Putamen (tissue), 1 donor: ENCODE results near the gene APOL2.
"Not testable (repeated sequence)": the region's sequence is repeated elsewhere in the genome, so short reads cannot be mapped to it uniquely, and the experiment has no call there.

Experiments
- DNase-seq: peaks from one replicate; pipeline ENCODE4 v3.0.0-alpha.2; 2016; ENCODE audit warnings: low spot score

Gene APOL2

DNA sequence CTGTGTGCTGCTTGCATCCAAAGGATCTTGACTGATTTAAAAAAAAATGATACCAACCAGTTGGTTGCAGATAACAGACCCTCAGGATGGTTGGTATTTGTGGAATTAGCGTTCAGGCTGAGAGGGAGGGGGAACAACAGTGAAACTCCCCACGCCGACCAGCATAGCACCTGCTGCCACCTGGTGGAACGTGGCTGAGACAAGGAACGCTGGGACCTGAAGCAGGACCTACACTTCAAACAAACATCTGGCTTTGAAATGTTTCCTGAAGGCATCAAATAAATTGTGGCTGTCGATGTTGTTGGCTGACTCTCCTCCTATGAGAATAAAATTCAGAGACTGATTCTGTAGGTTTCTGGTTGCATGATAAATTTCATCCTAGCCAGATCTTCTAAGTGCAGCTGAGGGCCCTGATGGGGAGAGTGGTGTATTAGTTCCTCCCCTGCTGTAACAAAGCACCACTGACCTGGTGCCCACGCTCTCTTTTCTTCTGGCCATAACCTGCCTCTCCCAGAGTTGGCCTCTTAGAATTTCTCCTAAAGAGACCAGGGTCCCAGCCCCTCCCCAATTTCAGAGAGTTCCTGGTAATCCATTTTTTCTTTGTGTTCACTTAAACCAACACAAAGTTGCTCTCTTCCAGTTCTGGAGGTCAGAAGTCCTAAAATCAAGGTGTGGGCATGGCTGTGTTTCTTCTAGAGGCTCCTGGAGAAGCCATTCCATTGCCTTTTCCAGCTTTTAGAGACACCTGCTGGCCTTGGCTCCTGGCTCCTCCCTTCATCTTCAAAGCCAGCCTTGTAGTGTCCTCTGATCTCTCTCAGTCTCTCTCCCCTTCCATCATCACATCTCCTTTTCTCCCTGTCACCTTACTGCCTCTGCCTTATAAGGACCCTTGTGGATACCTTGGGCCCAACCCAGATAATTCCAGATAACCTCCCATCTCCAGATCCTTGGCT, 17.3 kb downstream of the APOL2 start:
- DNase-seq: no peak

GRCh38 chr22:36220451-36220921, 18.8 kb downstream of the APOL2 start:
- no peak for DNase-seq

- no peak for DNase-seq
Observed at GRCh38 chr22:36218648-36219193, 20.6 kb downstream of the APOL2 start.

DNA sequence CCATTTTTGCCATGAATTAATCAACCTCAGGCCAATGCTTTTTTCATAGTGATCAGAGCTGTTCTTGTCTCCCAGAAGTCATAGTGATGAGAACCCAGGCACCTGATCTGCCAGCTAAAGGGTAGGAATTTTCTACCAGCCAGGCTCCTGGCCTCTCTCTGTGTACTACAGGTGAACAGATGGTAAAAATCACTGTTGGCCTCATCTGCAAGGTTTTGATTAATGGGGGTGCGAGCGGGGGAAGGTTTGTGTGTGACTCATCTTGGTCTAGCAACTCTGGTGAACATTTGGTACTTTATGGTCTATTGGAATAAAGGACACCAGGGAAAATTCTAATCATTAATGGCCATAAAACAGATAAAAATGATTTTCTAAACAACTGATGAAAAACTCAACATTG, 23.3 kb downstream of the APOL2 start:
- DNase-seq: no peak

DNA sequence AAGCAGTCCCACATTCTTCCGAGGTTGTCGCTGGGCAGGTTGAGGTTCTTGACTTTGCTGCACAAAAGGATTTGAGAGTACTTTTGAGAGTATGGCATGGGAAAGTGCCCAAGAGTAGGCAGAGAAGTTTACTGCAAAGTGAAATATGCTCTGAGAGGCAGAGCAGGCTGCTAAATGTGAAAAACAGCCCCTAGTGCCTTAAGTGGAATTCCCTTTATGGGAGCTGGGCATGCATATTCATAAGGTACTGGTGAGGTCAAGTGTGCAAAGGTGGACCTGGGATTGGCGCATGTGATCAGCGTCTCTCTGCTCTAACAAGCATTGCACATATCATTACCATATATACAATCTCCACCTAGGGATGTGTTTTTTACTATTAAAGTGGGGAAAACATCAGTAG, 25.7 kb downstream of the APOL2 start:
- DNase-seq: no peak

DNA sequence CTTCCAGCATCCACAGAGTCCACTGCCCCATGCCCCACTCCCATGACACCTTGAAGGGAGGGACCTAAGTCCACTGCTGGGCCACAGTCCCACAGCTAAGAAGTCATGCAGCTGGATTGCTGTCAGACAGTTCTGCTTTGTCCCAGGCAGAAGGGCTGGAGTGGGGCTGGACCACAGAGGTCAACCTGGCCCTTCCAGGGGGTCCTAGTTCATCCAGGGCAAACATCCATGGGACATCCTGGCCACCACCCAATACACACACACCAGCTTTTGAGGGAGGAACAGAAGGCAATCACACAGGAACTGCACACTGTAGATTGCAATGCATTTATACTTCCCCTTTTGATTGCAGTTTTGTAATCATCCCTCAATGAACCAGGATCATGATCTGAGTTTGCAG, 26.4 kb downstream of the APOL2 start:
- DNase-seq: no peak

DNA sequence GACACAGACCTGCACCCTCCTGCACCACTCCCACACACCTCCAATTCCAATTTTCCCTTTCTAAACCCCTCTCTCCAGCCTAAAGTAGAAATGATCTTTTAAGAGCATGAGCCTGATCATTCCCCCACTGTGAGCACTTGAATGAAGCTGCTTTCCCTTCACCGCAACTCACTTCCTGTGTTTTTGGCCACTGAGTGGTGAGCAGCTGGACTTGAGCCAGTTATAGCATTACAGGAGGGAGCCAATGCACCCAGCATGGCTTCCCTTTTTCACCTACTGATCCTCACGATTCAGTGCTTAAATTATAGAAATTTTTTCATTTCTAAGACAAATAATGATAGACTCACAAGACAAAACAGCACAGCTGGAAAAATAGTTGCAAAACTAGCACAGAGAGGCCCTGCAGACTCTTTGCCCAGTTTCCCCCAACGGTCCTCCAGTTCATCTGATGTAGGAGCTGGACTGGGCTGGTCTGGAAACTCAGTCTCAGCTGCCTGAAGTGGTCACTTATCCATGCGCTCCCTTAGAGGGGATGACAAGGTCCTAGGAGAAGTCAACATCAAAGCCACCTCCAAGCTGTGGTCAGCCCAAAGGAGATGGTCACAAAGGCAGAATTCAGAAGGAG, 28.0 kb downstream of the APOL2 start:
- no peak for DNase-seq

DNA sequence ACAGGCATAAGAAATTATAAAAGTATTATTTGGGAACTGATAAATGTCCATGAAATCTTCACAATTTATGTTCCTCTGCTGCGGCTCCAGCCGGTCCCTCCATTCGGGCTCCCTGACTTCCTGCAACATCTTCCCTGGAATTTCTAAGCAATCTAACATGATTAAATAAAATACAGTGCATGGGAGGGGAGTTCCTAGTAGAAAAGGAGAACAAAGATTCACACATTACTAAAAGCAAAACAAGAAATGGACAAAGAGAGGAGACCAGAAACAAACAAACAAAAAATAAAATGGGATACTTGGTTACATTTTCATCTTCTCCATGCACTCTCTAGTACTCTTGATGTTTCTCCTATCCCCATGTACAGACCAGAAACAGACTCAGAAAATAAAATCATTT, 29.1 kb downstream of the APOL2 start:
- no peak for DNase-seq

GRCh38 chr22:36209488-36209908, 29.8 kb downstream of the APOL2 start:
- DNase-seq: not testable (repeated sequence)

DNA sequence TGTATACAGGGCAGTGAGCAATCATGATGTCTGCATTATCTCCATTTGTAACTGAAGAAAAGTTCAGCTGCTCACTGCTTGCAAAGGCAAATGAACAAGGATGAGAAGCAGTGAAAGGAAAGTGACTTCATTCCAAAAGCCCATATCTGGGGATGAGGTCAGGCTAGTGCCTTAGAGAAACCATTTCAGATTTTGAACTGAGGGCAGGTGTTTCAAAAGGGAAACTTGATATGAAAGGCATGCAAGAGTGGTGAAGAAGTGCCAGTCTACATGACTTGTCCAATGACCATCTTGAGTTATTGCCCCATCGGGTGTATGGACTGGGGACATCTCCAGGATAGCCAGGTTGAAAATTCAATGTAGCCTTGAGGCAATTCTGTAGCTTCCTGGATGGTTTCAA, 30.4 kb downstream of the APOL2 start:
- no peak for DNase-seq

GRCh38 chr22:36208162-36208765, 31.1 kb downstream of the APOL2 start:
- no peak for DNase-seq

DNA sequence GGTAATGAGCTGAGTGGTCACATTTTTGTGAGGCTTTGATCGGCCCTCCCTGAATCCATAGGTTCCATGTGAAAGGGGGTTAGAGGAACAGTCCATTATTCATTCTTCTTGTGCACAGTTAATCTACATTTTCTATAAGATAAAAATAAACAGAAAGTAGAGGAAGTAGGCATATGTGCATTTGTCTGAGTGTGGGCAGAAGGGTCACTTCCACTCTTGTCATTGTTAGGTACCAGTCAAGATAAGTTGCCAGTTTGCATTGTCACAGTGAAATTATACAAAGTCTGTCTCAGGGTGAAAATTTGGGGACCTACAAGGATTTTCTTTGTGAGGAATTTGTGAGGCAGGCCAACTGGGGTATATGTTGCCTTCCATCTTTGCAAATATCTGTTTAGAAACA, 33.1 kb downstream of the APOL2 start:
- no peak for DNase-seq

DNA sequence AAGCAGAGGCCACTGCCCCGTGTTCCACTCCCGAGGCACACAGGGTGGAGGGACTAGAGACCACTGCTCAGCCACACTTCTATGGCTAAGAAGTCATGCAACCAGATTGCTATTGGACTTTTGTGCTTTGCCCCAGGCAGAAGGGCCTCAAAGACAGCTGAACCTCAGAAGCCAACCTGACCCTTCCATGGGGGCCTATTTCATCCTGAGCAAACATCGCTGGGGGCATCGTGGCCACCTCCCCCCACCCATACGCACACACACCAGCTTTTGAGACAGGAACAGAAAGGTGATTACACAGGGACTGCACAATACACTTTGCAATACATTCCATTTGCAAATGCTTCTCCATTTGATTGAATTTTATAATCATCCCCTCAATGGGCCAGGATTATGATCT, 33.8 kb downstream of the APOL2 start:
- not testable (repeated sequence) for DNase-seq

GRCh38 chr22:36204632-36205015, 34.7 kb downstream of the APOL2 start:
- DNase-seq: no peak

DNA sequence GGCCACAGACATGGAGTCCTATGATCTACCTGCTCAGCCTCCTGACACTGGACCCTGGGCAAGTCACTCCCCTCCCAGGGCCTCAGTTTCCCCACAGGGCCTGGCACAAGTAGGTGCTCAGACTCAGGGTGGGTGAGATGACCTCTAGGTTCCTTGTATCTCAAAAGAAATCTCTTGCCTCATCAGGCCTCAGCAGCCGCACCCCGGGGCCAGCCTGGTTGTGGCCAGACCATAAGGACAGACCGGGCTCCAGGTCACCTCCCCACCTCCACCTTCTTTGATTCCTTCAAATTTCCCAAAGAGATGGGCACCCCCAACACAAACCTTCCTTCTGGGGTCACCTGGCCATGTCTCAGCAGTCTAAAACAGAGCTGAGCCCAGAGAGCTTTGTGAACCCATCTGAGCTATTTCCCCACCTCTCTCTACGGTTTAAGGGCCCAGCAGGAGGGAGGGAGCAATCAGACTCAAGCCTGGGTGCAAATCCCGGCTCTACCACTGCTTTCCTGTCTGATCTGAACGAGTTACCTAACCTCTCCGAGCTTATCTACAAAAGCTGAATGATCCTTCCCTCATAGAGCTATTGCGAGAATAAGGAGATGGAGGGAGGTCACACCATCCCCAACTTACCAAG, 35.2 kb downstream of the APOL2 start:
- DNase-seq: no peak

- DNase-seq: not testable (repeated sequence)
Observed at GRCh38 chr22:36203441-36203840, 35.9 kb downstream of the APOL2 start.

GRCh38 chr22:36202906-36203305, 36.4 kb downstream of the APOL2 start:
- DNase-seq: not testable (repeated sequence)

DNA sequence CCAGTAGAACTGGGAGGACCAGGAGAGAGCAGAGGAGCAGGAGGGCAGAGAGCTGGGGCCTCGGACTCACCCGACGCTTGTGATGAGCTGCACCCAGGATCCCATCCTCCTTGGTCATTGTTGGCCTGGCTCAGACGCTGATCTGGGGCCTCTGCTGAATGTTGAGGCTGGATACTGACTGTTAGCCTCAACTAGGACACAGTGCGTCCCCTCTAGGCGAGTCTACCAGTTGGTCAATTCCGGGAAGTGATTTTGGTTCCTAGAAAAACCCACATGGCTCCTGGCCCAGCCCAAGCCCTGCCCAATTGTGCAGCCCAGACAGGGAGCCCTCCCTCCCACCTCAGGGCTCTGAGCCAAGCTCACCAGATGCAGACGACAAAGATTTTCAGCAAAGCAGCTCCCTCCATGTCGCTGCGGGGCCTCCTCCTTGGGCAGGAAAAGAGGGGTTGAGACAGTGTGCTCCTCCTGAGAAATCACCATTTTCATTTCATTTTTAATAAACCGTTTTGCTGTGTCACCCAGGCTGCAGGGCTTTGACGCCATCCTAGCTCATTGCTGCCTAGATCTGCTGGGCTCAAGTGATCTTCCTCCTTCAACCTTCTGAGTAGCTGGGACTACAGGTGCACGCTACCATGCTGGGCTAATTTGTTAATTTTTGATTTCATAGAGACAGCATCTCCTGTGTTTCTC, 37.6 kb downstream of the APOL2 start, which contains the start of gene APOL4:
APOL4 (minus strand) TSS at position 180 of the 690 bp plus-strand sequence; CDS start at position 105, 75 bp downstream.
- DNase-seq: no peak

GRCh38 chr22:36201025-36201424, 38.3 kb downstream of the APOL2 start:
- DNase-seq: not testable (repeated sequence)

DNA sequence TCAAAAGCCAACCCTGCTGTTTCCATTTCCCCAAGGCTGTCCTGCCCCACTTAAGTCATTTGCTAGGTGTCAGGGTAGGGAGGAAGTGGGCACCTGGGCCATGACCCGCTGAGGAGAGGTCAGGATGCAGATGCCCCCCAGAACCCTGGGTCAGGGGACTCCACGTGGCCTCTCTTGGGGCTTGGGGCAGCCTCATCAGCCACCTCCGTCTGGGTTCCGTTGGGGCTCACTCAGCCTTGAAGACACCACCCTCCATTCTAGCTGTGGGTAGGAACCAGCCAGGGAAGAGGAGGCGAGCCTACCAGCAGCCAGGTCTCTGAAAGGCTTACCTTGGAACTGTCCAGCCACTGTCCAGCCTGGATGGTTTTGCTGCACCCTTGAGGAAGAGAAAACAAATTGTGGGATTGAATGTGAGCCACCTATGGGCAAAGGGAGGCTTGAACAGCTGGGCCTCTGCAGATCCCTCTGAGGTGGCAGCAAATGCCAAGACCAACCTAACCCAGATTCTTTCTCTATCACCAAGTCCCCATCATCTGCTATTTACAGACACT, 40.3 kb downstream of the APOL2 start:
- DNase-seq: no peak

GRCh38 chr22:36198536-36198935, 40.8 kb downstream of the APOL2 start:
- DNase-seq: no peak
